ENCODE data around the gene PRRX1.

Gene PRRX1

GRCh38 chr1:170776252-170776651 is 112.3 kb downstream of the PRRX1 start:
- DNase-seq: no peak

GRCh38 chr1:170776777-170777176 is 112.8 kb downstream of the PRRX1 start:
- DNase-seq: no peak
